PC-9 (cell line): ENCODE data around the gene FOXF1.

Experiments used
- EZH2 ChIP-seq: fragments of 200-600 bp; sonication (generic); IDR thresholded peaks from 2 replicates; pipeline ENCODE4 v1.8.0; 2017; ENCODE audit warnings: antibody characterized with exemption, low read depth
- TF ChIP-seq, protein P1 (sequence below): fragments of 200-600 bp; sonication (generic); conservative IDR thresholded peaks from 2 replicates; pipeline ENCODE4 v1.6.1; 2017; ENCODE audit warnings: mixed run types, antibody characterized with exemption, mild to moderate bottlenecking, moderate library complexity

- TF ChIP-seq, protein P1, sequence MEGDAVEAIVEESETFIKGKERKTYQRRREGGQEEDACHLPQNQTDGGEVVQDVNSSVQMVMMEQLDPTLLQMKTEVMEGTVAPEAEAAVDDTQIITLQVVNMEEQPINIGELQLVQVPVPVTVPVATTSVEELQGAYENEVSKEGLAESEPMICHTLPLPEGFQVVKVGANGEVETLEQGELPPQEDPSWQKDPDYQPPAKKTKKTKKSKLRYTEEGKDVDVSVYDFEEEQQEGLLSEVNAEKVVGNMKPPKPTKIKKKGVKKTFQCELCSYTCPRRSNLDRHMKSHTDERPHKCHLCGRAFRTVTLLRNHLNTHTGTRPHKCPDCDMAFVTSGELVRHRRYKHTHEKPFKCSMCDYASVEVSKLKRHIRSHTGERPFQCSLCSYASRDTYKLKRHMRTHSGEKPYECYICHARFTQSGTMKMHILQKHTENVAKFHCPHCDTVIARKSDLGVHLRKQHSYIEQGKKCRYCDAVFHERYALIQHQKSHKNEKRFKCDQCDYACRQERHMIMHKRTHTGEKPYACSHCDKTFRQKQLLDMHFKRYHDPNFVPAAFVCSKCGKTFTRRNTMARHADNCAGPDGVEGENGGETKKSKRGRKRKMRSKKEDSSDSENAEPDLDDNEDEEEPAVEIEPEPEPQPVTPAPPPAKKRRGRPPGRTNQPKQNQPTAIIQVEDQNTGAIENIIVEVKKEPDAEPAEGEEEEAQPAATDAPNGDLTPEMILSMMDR, result peak; percentile 100
- no peak; the same call in 1 of the 2 replicates for TF ChIP-seq EZH2
Observed at GRCh38 chr16:86563469-86564345, 53.4 kb downstream of the FOXF1 start.
